Amniotic stem cell (primary cell): Measurements from ENCODE around the gene ELP5.
A peak's percentile ranks its signal among the peaks of the same experiment; 100 is the strongest.

Source experiments
- DNase-seq: peaks from one replicate; lab custom pipeline; 2025; lab: John Stamatoyannopoulos, UW

Gene ELP5

GRCh38 chr17:7252176-7253043, at the start of gene ELP5:
Gene ELP5 (plus strand): TSS chr17:7252215. CDS start chr17:7252551, 336 bp downstream.
- DNase-seq: peak; percentile 89

GRCh38 chr17:7203391-7203790, 48.6 kb upstream of the ELP5 start:
- DNase-seq: no peak

GRCh38 chr17:7204336-7204735, 47.7 kb upstream of the ELP5 start:
- no peak for DNase-seq

- DNase-seq: no peak
Measured at GRCh38 chr17:7204828-7205461, 47.1 kb upstream of the ELP5 start.

- DNase-seq: no peak
Measured at GRCh38 chr17:7205561-7205960, 46.5 kb upstream of the ELP5 start.

DNA sequence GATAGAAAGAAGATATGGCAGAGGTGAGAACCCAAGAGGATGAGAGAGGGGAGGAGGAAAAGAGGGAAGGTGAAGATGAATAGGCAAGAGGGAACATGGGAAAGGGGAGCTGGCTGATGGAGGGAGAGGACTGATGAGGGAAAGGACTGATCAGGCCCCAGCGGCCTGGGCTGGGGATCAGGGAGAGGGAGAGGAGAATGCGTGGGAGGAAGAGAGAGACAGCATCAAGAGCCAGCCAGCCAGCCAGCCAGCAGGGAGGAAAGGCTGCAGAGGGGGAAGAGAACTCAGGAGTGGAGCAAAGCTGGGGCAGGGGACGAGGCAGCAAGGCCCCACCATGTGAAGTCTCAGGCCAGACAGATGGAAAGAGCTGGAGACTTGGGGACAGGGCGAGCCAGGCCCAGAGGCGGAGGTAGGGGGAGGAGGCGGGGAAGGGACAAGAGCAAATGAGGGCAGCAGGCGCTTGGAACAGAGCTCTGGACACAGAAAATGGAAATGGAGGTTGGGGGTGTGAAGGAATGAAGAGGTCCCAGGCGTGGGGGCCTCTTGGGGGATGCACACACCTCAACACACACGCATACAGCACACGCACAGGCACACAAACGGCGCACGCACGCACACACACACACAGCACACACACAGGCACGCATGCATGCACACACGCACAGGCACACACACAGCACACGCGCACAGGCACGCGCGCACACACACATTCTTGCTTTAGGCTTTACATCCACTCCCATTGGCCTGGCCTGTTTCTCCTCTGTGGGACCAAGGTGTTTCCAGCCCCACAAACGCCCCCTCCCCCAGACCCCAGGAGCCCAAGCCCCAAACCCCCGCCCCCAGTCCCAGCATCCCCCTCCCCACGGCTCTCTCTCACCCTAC, 44.7 kb upstream of the ELP5 start:
- no peak for DNase-seq

GRCh38 chr17:7208027-7208571, 43.9 kb upstream of the ELP5 start:
- no peak for DNase-seq

GRCh38 chr17:7208754-7209460, 43.1 kb upstream of the ELP5 start:
- DNase-seq: no peak

DNA sequence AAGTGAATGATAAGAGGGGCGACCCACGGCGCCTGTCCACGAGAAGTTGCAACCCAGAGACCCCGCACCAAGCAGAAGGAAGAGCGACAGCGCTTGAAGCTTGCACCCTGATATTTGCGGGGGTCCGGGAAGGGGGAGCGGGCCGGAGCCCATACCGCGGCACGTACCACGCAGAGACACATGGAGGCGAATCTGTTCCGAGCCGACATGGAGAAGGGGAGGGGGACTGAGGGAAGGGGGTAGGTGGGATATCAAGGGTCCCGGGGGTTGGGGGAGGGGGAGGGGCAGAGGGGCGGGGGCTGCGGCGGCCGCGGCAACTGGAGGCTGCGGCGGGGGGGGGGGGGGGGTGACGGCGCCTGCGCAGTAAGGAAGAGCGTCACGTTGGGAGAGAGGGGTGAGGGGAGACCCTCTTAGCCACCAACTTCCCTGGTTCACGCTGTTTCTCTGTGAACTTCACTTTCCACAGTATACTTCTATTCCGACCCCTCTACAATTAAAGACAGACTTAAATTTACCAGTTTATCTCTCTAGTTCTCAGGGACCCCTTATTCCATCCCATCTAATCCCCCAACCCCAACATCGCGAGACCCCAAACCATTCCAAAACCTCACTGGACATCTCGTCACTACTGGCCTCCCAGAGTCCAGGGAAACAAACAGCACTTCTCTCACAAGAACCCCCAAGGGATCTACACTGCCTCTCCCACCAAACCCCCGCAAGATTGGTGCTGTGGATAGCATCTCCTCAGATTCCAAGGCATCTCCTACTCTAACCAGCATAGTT, 40.3 kb upstream of the ELP5 start:
- no peak for DNase-seq

DNA sequence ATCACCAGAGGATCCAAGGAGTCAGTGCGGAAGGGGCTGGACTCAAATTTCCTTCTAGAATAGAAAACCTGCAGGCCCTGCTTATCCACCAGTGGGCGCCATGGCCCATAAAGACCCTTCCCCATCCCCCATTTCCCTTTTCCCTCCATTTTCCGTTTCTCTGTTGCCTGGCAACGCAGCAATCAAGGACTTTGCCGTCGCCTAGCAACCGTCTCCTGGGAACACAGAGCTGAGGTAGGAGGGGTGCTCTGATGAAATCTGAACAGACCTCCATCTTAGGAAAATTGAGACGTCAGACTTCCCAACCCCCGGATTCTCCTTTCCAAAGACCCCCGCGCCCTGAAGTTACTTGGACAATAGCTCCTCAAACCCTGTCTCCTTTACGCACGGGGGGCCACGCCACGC, 38.1 kb upstream of the ELP5 start:
- no peak for DNase-seq

GRCh38 chr17:7214300-7215135, 37.5 kb upstream of the ELP5 start:
- peak; percentile 87 for DNase-seq

GRCh38 chr17:7215136-7215638, 36.8 kb upstream of the ELP5 start:
- DNase-seq: no peak

GRCh38 chr17:7215652-7216180, 36.3 kb upstream of the ELP5 start:
- no peak for DNase-seq

GRCh38 chr17:7216242-7217112, 35.5 kb upstream of the ELP5 start:
- no peak for DNase-seq

DNA sequence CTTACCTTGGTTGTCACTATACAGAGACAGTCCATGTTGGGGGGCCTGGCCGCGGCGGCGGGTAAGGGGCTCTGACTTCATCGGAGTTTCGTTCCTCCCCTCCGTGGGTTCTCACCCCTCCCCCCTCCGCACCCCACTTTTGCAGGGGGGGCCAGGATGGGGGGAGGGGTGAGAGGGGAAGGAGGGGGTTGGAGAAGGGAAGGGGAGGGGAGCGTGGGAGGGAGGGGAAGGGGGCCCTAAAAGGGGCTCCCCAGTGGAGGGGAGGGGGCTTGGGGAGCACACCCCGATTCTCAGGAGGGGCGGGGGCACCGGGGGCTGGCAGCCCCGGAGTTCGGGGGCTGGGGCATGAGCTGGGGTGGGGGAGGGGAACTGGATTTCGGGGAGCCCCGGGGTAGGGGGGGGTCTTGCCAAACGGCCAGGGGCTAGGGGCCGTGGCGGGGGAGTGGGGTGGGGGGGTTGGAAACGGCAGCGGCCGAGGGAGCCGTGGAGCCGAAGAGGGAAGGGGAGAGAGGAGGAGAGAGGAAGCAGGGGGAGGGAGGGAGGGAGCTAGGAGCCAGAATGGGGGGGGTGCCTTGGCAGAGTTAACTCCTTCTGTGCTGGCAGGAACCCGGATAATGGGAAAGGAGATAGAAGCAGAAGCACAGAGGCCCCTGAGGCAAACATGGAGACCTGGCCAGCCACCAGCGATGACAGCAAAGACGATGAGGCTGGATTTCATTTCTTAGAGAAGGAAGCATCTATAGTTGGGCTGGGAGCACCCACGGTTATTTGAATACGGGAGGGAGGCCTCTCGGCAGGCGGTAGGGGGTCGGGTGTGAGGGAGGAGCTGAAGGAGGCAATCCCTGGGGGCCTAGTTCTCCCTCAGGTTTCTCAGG, 34.7 kb upstream of the ELP5 start:
- DNase-seq: no peak

GRCh38 chr17:7218166-7218565, 33.8 kb upstream of the ELP5 start:
- DNase-seq: no peak

DNA sequence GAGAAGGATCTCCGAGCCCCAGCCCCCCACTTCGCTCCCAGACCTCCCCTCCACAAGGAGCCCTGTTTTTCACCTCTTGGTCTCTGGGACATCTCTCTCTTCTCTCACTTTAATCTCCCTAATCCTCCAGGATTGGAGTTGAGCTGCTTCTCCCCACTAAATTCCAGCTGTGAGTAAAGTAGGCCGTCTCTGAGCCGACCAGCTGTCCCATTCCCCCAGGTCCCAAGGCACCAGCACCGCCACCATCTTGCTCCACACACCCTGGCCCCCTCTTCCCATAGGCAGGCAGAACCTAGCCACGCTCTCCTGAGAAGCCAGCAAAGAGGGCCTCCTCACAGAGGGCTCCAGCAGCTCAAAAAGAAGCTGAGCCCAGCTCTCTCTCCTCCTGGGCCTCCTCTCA, 33.3 kb upstream of the ELP5 start:
- no peak for DNase-seq
